Stimulated activated CD4-positive, alpha-beta T cell treated with anti-CD3 and anti-CD28 coated beads, Interleukin-15, amount 100 ng/mL, for 24 hours (primary cell): ENCODE measurements around the gene CFAP298.
A peak's percentile ranks its signal among the peaks of the same experiment; 100 is the strongest.
"Not testable (repeated sequence)": the region's sequence is repeated elsewhere in the genome, so short reads cannot be mapped to it uniquely, and the experiment has no call there.

Experiments used
- DNase-seq: peaks from one replicate; pipeline ENCODE4 v3.0.0-alpha.2; 2020

Gene CFAP298, protein sequence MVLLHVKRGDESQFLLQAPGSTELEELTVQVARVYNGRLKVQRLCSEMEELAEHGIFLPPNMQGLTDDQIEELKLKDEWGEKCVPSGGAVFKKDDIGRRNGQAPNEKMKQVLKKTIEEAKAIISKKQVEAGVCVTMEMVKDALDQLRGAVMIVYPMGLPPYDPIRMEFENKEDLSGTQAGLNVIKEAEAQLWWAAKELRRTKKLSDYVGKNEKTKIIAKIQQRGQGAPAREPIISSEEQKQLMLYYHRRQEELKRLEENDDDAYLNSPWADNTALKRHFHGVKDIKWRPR

GRCh38 chr21:32612075-32612998, at the start of gene CFAP298:
Gene CFAP298, minus strand, starts transcription at chr21:32612377. Its CDS starts 134 bp downstream, at chr21:32612243.
- DNase-seq: peak; percentile 90

GRCh38 chr21:32661026-32661782, 49.0 kb upstream of the CFAP298 start:
- not testable (repeated sequence) for DNase-seq

- DNase-seq: no peak
Measured at GRCh38 chr21:32658524-32658923, 46.3 kb upstream of the CFAP298 start.

GRCh38 chr21:32653326-32653901, 41.2 kb upstream of the CFAP298 start:
- peak; percentile 32 for DNase-seq

GRCh38 chr21:32648165-32648564, 36.0 kb upstream of the CFAP298 start:
- DNase-seq: no peak

- no peak for DNase-seq
Measured at GRCh38 chr21:32645261-32646182, 33.3 kb upstream of the CFAP298 start.

GRCh38 chr21:32641710-32642698, 29.8 kb upstream of the CFAP298 start:
- no peak for DNase-seq

DNA sequence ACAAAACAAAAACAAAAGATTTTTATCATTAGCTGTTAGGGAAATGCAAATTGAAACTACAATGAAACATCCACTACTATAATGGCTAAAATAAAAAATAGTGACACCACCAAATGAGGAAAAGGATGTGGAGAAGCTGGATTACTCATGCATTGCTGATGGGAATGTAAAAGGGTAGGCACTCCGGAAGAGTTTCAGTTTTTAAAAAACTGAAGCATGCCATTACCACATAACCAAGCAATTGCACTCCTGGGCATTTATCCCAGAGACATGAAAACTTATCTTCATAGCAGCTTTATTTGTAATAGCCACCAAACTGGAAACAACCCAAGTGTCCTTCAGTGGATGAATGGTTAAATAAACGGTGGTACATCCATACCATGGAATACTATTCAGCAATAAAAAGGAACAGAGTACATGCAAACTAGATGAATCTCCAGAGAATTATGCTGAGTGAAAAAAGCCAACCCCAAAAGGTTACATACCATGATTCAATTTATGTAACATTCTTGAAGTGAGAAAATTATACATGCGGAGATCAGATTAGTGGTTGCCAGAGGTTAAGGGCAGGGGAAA, 14.5 kb upstream of the CFAP298 start:
- DNase-seq: no peak

DNA sequence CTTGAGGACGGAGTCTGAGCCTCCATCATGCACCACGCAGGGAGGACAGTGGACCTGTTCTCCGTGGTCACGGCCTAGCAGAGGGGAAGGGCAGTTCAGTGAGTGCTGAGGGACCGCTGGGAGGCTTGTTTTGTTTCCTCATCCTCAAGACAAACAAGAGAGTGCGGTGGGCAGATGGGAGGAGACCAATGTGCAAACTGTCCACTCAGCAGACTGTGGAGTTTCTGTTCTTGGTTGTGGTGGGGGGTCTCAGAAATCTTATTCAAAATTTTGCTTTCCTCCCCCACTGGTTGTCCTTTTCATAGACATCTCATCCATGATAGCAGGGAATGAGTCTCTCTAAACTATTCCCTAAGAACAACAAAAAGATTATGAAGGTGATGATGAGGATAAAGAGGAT, 6.0 kb upstream of the CFAP298 start:
- DNase-seq: not testable (repeated sequence)

DNA sequence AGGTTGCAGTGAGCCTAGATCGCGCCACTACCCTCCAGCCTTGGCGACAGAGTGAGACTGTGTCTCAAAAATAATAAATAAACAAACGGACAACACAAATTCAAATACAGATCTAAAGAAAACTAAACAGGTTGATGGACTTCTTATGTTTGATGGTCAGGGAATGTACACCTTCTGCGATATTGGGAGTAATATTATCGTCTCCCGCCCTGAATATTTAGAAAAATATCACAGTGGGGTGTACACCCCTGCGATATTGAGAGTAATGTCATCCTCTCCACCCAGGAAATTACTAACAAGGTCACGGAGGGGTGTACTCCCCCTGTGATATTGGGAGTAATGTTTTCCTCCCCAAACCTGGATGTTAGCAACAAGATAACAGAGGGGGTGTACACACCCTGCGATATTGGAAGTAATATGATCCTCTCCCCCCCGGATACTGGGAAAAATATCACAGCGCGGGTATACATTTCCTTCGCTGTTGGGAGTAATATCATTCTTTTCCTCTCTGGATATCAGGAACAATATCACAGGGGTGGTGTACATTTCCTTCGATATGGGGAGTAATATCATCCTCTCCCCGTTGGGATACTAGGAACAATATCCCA, 1.4 kb upstream of the CFAP298 start:
- DNase-seq: no peak

GRCh38 chr21:32612999-32613337, 791 bp upstream of the CFAP298 start:
- no peak for DNase-seq

DNA sequence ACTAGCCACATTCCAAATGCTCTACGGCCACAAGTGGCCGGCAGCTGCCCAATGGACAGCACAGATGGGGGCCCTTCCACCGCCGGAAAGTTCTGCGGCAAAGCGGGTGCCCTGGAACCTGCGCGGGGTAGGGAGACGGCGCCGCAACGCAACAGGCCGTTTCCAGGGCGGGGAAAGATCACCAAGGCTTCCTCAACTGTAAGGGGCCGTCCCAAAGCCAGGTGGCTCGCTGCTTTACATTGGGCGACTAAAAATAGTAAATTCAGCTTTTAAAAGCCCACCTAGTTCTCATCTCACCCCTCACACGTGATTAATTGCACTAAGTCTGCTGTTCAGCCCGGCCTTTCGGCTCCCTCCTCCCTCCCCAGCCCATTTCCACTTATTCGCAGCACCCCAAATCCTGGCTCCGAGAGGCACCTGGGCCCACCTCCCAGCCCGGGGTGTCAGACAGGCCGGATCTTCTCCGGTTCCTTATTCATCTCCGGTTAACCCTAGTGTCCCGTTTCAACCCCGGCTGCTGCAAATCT, 643 bp downstream of the CFAP298 start:
- DNase-seq: peak; percentile 62

DNA sequence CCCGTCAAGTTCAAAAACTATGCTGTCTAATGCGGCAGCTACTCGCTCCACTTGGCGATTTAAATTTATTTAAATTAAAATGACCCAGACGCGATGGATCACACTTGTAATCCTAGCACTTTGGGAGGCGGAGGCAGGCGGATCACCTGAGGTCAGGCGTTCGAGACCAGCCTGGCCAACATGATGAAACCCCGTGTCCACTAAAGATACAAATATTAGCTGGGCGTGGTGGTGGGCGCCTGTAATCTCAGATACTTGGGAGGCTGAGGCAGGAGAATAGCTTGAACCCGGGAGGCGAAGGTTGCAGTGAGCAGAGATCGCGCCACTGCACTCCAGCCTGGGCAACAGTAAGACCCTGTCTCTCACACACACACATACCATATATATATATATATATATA, 1.2 kb downstream of the CFAP298 start:
- not testable (repeated sequence) for DNase-seq

DNA sequence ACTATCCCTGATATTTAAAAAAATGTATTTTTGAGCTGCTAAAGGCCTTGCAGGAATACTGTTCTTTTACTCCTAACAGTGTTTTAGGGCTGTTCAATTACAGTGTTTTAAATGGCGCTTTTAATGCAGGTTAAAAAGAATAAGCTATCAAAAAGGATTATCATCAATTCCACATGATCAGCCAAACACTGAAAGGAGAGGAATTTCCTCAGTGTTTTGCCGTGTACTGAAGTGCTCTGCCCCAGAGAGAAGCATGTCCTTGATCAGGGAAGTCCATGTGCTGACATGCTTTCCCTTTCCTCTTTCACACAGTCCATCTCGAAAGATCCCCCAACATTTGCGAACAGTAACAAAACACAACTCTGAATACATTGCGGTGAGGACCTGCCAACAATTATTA, 3.3 kb downstream of the CFAP298 start:
- DNase-seq: no peak

GRCh38 chr21:32605469-32605868, 6.7 kb downstream of the CFAP298 start:
- no peak for DNase-seq

- DNase-seq: no peak
Measured at GRCh38 chr21:32604464-32604863, 7.7 kb downstream of the CFAP298 start.

GRCh38 chr21:32603131-32603530, 9.0 kb downstream of the CFAP298 start:
- DNase-seq: no peak

DNA sequence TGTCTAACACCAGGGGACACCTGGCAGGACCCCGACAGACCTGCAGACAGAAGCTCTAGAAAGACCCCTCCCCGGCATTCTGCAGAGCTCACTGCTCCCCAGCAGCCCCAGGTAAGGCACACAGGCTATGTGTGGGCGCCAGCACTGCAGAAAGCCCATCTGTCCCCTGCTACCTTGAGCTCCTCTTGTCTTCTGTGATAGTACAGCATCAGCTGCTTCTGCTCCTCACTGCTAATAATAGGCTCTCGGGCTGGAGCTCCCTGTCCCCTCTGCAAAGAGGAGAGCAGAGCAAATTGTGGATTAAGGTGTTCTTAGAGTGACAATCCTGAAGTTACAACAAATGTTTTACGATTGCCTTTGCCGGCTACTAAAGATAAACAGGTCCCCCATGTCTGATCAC, 10.1 kb downstream of the CFAP298 start:
- DNase-seq: no peak

GRCh38 chr21:32599526-32599925, 12.7 kb downstream of the CFAP298 start:
- no peak for DNase-seq

DNA sequence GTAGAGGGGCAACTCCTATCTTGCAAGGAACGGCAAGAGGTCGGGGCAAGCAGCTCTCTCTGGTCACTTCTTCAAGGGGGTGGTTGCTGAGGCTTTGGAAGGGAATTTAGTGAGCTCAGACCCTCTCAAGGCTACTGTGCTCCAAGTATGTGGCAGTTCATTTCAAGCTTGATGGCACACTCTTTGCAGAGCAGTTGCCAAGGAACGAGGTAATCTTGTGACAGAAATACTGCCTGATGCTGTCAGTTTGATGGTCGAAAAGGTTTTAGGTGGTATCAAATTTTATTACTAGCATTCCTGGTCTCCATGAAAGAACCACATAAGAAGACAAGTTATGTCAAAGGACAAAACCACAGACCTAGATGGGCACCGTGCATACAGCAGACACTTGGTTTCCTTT, 13.1 kb downstream of the CFAP298 start:
- no peak for DNase-seq
